Measurements from ENCODE around the gene GARS1.

GRCh38 chr7:30613366-30614325 is 19.0 kb downstream of the GARS1 start:
- TF ChIP-seq CTCF (IDR thresholded peaks at IDR 0.05) (no peak), POLR2A (IDR thresholded peaks at IDR 0.05) (no peak)

Measured in ovary (tissue), 3 donors.